HEK293 (cell line): ENCODE results near the gene TMC2.

Experiments
- CTCF ChIA-PET: fragments of 350-600 bp; formaldehyde crosslinking; extraction: SDS; loops from one replicate; lab custom pipeline; 2021; ENCODE audit warnings: antibody characterized with exemption; lab: Yijun Ruan, JAX
- POLR2A ChIA-PET: fragments of 300-600 bp; formaldehyde crosslinking; extraction: SDS; loops from one replicate; lab custom pipeline; 2020; ENCODE audit warnings: antibody characterized with exemption, inconsistent platforms; lab: Yijun Ruan, JAX
- H3K27ac ChIP-seq: fragments of 200-500 bp; sonication (Bioruptor generic); 2 replicates; pipeline ENCODE4 v1.5.1; 2014; ENCODE audit warnings: low read depth, low read length, control low read depth, inconsistent platforms; ENCODE audit errors: extremely low read depth
- H3K36me3 ChIP-seq, 2 experiments: fragments of 200-500 bp in 1 of 2; sonication (Bioruptor generic) in 1 of 2; 1 replicate in 1 of 2; 2 replicates in 1 of 2; pipeline ENCODE4 v1.5.1; 2014 to 2017; ENCODE audit warnings: inconsistent platforms in 2 of 2, low read length in 2 of 2; ENCODE audit not compliant: control insufficient read depth in 2 of 2, insufficient read depth in 1 of 2
- H3K4me1 ChIP-seq: fragments of 200-500 bp; sonication (Bioruptor generic); 2 replicates; pipeline ENCODE4 v1.5.1; 2014; ENCODE audit warnings: mild to moderate bottlenecking, low read length, inconsistent platforms; ENCODE audit not compliant: control insufficient read depth, insufficient read depth
- H3K4me3 ChIP-seq: 2 replicates; pipeline ENCODE4 v1.5.1; 2011; ENCODE audit warnings: low read depth, mild to moderate bottlenecking, control low read depth, low read length, moderate library complexity
- H3K9me3 ChIP-seq: fragments of 200-500 bp; sonication (Bioruptor generic); 2 replicates; pipeline ENCODE4 v1.5.1; 2014; ENCODE audit warnings: low read depth, low read length, inconsistent platforms; ENCODE audit not compliant: control insufficient read depth, insufficient read depth
- SP2 ChIP-seq: fragments of 450-650 bp; formaldehyde crosslinking; IDR thresholded peaks from 2 replicates; pipeline ENCODE4 v1.5.1; 2016; ENCODE audit warnings: missing biosample characterization, missing genetic modification characterization
- YY1 ChIP-seq: fragments of 450-650 bp; formaldehyde crosslinking; IDR thresholded peaks from 2 replicates; pipeline ENCODE4 v1.5.1; 2018; ENCODE audit warnings: missing biosample characterization, missing genetic modification characterization
- ZFP37 ChIP-seq: fragments of 450-650 bp; formaldehyde crosslinking; IDR thresholded peaks from 2 replicates; pipeline ENCODE4 v1.5.1; 2016; ENCODE audit warnings: missing biosample characterization, missing genetic modification characterization
- ZNF114 ChIP-seq: fragments of 450-650 bp; formaldehyde crosslinking; IDR thresholded peaks from 2 replicates; pipeline ENCODE4 v1.5.0; 2017; ENCODE audit warnings: missing biosample characterization, missing genetic modification characterization
- ZNF132 ChIP-seq: fragments of 450-650 bp; formaldehyde crosslinking; IDR thresholded peaks from 2 replicates; pipeline ENCODE4 v1.5.1; 2017; ENCODE audit warnings: missing biosample characterization, missing genetic modification characterization, borderline replicate concordance
- ZNF157 ChIP-seq: fragments of 450-650 bp; formaldehyde crosslinking; IDR thresholded peaks from 2 replicates; pipeline ENCODE4 v1.5.1; 2016; ENCODE audit warnings: missing biosample characterization, missing genetic modification characterization
- ZNF174 ChIP-seq: fragments of 450-650 bp; formaldehyde crosslinking; IDR thresholded peaks from 2 replicates; pipeline ENCODE4 v1.5.0; 2017; ENCODE audit warnings: missing biosample characterization, mild to moderate bottlenecking, missing genetic modification characterization
- ZNF211 ChIP-seq: fragments of 450-650 bp; formaldehyde crosslinking; IDR thresholded peaks from 2 replicates; pipeline ENCODE4 v1.5.1; 2016; ENCODE audit warnings: low read depth, missing biosample characterization, missing genetic modification characterization
- ZNF341 ChIP-seq: fragments of 450-650 bp; formaldehyde crosslinking; IDR thresholded peaks from 2 replicates; pipeline ENCODE4; 2016; ENCODE audit warnings: low read depth, missing biosample characterization, missing genetic modification characterization
- ZNF596 ChIP-seq: fragments of 450-650 bp; IDR thresholded peaks from 2 replicates; pipeline ENCODE4 v1.5.0; 2018; ENCODE audit warnings: missing biosample characterization, mild to moderate bottlenecking, missing genetic modification characterization, moderate library complexity
- ZNF623 ChIP-seq: fragments of 450-650 bp; formaldehyde crosslinking; IDR thresholded peaks from 2 replicates; pipeline ENCODE4 v1.5.1; 2016; ENCODE audit warnings: missing biosample characterization, missing genetic modification characterization
- ZNF677 ChIP-seq: fragments of 450-650 bp; IDR thresholded peaks from 2 replicates; pipeline ENCODE4 v1.5.0; 2018; ENCODE audit warnings: missing biosample characterization, mild to moderate bottlenecking, missing genetic modification characterization, moderate library complexity
- ZNF707 ChIP-seq: fragments of 450-650 bp; formaldehyde crosslinking; IDR thresholded peaks from 2 replicates; pipeline ENCODE4 v1.5.1; 2016; ENCODE audit warnings: missing biosample characterization, missing genetic modification characterization
- TF ChIP-seq, protein P1 (sequence below): fragments of 450-650 bp; formaldehyde crosslinking; IDR thresholded peaks from 2 replicates; pipeline ENCODE4 v1.5.1; 2016; ENCODE audit warnings: missing biosample characterization, missing genetic modification characterization
- TF ChIP-seq, protein P2 (sequence below): fragments of 450-650 bp; formaldehyde crosslinking; IDR thresholded peaks from 2 replicates; pipeline ENCODE4 v1.5.1; 2017; ENCODE audit warnings: missing biosample characterization, mild to moderate bottlenecking, missing genetic modification characterization, moderate library complexity
- TF ChIP-seq, protein P3 (sequence below): fragments of 450-650 bp; formaldehyde crosslinking; IDR thresholded peaks from 2 replicates; pipeline ENCODE4 v1.5.1; 2016; ENCODE audit warnings: missing biosample characterization, missing genetic modification characterization
- TF ChIP-seq, protein P4 (sequence below): fragments of 450-650 bp; formaldehyde crosslinking; IDR thresholded peaks from 2 replicates; pipeline ENCODE4 v1.5.1; 2016; ENCODE audit warnings: missing biosample characterization, missing genetic modification characterization, low read depth
- TF ChIP-seq, protein P5 (sequence below): fragments of 450-650 bp; formaldehyde crosslinking; IDR thresholded peaks from 2 replicates; pipeline ENCODE4 v1.5.1; 2016; ENCODE audit warnings: missing biosample characterization, missing genetic modification characterization

Gene TMC2

DNA sequence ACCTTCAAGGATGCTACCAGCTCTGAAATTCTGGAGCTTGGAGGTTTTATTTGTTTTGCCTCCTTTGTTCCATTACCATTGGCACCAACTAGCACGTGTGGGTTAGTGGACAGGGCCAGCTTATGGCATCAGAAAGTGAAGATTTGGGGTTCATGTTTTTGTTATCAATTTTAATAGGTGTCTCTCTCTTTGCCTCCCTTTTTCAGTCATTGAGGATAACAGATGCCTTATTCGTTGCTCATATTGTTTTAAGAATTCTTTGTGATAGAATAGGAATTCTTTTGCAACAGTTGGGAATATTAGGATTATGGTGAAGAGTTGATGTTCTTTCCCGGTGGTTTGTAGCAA lies 22.9 kb downstream of the TMC2 start (continued):
- TF ChIP-seq ZNF132 (no peak), ZNF157 (no peak), ZNF677 (tag by site-specific recombination) (no peak), ZFP37 (tag by site-specific recombination) (no peak)
- TF ChIP-seq, protein P1, sequence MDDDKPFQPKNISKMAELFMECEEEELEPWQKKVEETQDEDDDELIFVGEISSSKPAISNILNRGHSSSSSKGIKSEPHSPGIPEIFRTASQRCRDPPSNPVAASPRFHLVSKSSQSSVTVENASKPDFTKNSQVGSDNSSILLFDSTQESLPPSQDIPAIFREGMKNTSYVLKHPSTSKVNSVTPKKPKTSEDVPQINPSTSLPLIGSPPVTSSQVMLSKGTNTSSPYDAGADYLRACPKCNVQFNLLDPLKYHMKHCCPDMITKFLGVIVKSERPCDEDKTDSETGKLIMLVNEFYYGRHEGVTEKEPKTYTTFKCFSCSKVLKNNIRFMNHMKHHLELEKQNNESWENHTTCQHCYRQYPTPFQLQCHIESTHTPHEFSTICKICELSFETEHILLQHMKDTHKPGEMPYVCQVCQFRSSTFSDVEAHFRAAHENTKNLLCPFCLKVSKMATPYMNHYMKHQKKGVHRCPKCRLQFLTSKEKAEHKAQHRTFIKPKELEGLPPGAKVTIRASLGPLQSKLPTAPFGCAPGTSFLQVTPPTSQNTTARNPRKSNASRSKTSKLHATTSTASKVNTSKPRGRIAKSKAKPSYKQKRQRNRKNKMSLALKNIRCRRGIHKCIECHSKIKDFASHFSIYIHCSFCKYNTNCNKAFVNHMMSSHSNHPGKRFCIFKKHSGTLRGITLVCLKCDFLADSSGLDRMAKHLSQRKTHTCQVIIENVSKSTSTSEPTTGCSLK (tag by site-specific recombination) = no peak

DNA sequence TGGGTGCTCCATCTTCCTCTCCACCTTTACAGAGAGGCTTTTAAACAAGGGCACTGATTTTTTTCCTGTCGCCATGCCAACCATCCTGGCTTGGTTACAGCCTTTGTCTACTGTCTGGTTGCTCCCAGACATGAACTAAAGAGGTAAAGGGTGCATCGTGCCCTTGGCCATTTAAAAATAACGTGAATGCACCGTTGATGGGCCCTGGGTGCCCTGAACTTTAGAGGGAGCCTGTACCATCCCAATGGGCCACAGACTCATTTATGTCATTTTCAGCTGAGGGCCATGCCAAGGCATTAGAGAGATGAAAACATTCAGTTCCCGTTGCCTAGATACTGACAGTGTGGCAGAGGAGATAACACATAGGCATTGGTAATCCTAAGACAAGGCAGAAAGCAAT lies 23.3 kb downstream of the TMC2 start:
- POLR2A ChIA-PET = no interaction called here
- Histone ChIP-seq H3K4me3 (no peak overlapping the region), H3K4me1 (no peaks in the 10 kb centered on the region), H3K36me3 (no peaks in the 10 kb centered on the region), H3K27ac (no peak overlapping the region), H3K9me3 (no peaks in the 10 kb centered on the region)
- TF ChIP-seq ZNF677 (tag by site-specific recombination) (no peak), ZNF341 (tag by site-specific recombination) (no peak), ZNF114 (no peak), SP2 (tag by site-specific recombination) (no peak), ZNF174 (tag by site-specific recombination) (no peak), ZNF623 (tag by site-specific recombination) (no peak), YY1 (tag by site-specific recombination) (no peak), ZNF596 (tag by site-specific recombination) (no peak), ZNF211 (tag by site-specific recombination) (no peak), ZNF707 (tag by site-specific recombination) (no peak)
- TF ChIP-seq, protein P2, sequence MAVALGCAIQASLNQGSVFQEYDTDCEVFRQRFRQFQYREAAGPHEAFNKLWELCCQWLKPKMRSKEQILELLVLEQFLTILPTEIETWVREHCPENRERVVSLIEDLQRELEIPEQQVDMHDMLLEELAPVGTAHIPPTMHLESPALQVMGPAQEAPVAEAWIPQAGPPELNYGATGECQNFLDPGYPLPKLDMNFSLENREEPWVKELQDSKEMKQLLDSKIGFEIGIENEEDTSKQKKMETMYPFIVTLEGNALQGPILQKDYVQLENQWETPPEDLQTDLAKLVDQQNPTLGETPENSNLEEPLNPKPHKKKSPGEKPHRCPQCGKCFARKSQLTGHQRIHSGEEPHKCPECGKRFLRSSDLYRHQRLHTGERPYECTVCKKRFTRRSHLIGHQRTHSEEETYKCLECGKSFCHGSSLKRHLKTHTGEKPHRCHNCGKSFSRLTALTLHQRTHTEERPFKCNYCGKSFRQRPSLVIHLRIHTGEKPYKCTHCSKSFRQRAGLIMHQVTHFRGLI (tag by site-specific recombination) = no peak
- TF ChIP-seq, protein P3, sequence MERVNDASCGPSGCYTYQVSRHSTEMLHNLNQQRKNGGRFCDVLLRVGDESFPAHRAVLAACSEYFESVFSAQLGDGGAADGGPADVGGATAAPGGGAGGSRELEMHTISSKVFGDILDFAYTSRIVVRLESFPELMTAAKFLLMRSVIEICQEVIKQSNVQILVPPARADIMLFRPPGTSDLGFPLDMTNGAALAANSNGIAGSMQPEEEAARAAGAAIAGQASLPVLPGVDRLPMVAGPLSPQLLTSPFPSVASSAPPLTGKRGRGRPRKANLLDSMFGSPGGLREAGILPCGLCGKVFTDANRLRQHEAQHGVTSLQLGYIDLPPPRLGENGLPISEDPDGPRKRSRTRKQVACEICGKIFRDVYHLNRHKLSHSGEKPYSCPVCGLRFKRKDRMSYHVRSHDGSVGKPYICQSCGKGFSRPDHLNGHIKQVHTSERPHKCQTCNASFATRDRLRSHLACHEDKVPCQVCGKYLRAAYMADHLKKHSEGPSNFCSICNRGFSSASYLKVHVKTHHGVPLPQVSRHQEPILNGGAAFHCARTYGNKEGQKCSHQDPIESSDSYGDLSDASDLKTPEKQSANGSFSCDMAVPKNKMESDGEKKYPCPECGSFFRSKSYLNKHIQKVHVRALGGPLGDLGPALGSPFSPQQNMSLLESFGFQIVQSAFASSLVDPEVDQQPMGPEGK = no peak
- TF ChIP-seq, protein P4, sequence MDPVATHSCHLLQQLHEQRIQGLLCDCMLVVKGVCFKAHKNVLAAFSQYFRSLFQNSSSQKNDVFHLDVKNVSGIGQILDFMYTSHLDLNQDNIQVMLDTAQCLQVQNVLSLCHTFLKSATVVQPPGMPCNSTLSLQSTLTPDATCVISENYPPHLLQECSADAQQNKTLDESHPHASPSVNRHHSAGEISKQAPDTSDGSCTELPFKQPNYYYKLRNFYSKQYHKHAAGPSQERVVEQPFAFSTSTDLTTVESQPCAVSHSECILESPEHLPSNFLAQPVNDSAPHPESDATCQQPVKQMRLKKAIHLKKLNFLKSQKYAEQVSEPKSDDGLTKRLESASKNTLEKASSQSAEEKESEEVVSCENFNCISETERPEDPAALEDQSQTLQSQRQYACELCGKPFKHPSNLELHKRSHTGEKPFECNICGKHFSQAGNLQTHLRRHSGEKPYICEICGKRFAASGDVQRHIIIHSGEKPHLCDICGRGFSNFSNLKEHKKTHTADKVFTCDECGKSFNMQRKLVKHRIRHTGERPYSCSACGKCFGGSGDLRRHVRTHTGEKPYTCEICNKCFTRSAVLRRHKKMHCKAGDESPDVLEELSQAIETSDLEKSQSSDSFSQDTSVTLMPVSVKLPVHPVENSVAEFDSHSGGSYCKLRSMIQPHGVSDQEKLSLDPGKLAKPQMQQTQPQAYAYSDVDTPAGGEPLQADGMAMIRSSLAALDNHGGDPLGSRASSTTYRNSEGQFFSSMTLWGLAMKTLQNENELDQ (tag by site-specific recombination) = no peak
- TF ChIP-seq, protein P5, sequence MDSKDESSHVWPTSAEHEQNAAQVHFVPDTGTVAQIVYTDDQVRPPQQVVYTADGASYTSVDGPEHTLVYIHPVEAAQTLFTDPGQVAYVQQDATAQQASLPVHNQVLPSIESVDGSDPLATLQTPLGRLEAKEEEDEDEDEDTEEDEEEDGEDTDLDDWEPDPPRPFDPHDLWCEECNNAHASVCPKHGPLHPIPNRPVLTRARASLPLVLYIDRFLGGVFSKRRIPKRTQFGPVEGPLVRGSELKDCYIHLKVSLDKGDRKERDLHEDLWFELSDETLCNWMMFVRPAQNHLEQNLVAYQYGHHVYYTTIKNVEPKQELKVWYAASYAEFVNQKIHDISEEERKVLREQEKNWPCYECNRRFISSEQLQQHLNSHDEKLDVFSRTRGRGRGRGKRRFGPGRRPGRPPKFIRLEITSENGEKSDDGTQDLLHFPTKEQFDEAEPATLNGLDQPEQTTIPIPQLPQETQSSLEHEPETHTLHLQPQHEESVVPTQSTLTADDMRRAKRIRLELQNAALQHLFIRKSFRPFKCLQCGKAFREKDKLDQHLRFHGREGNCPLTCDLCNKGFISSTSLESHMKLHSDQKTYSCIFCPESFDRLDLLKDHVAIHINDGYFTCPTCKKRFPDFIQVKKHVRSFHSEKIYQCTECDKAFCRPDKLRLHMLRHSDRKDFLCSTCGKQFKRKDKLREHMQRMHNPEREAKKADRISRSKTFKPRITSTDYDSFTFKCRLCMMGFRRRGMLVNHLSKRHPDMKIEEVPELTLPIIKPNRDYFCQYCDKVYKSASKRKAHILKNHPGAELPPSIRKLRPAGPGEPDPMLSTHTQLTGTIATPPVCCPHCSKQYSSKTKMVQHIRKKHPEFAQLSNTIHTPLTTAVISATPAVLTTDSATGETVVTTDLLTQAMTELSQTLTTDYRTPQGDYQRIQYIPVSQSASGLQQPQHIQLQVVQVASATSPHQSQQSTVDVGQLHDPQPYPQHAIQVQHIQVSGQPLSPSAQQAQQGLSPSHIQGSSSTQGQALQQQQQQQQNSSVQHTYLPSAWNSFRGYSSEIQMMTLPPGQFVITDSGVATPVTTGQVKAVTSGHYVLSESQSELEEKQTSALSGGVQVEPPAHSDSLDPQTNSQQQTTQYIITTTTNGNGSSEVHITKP (tag by site-specific recombination) = no peak
- CTCF ChIA-PET = interaction anchor here (0.6 to 0.9 kb wide), 2 partner anchors 39 to 1743 kb away, joined by 3 read pairs; no protein-coding TSS in a partner anchor
